ENCODE results near the gene KRTAP12-2.
"Not testable (repeated sequence)": the region's sequence is repeated elsewhere in the genome, so short reads cannot be mapped to it uniquely, and the experiment has no call there.

KRTAP12-2 gene

GRCh38 chr21:44650265-44650972 is 16.3 kb downstream of the KRTAP12-2 start:
- DNase-seq (ENCODE audit: low read depth in 2 of 2) = no peak

DNA sequence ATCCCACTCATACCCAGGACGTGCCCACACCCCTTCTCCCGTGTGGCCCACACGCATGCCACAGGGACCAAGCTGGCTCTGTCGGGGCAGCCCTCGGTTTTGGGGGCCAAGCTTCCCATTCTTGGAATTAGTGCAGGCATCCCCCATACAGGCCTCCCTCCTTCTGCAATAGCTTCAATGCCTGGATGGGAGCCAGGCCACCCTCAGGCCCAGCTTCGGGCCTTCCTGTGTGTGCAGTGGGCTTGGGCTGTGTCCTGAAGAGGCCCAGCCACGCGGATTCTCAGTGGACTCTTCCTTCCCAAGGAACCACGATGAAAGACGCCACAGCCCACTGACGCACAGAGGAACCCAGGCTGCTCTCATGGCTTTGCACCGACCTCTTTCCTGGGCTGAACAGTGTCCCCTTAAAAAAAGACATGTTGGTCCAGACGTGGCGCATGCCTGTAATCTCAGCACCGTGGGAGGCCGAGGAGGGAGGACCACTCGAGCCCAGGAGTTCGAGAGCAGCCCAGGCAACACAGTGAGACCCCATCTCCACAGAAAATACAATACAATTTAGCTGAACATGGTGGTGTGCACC is 17.1 kb downstream of the KRTAP12-2 start:
- no peak for DNase-seq (ENCODE audit: low read depth in 2 of 2)

DNA sequence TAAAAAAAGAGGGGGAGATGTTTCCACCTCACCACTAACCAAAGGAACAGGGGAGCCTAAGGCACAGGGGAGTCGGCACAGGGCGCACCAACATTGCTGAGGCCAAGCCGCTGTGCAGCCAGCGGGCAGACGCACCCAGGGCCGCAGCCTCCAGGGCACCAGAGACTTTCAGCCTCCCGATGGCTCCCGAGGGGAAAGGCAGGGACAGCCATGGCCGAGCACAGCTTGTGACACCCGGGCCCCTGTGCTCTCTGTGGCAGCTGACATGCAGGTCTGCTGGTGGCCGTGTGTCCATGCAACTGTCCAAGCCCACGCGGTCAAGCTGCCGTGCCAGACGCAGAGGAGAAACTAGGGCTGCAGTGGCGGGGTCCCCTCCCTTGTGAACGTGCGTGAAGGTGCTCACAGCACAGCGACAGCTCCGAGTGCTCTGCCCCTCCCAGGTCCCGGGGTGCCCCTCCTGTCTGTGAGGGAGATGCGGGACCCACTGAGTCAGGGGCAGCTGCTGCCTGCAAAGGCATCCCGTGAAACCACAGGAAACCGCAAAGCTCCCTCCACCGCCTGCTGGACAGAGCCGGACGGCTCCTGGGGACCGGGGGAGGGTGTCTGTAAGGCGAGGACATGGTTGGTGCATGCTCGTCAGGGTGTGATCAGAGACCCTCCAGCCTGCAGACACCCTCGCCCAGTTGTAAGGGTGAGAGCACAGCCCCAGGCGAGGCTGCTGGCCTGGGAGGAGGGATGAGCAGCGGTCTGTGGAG is 18.0 kb downstream of the KRTAP12-2 start:
- DNase-seq (ENCODE audit: low read depth in 2 of 2) = no peak

GRCh38 chr21:44647222-44647552 is 19.5 kb downstream of the KRTAP12-2 start:
- DNase-seq (ENCODE audit: low read depth in 2 of 2) = no peak

DNA sequence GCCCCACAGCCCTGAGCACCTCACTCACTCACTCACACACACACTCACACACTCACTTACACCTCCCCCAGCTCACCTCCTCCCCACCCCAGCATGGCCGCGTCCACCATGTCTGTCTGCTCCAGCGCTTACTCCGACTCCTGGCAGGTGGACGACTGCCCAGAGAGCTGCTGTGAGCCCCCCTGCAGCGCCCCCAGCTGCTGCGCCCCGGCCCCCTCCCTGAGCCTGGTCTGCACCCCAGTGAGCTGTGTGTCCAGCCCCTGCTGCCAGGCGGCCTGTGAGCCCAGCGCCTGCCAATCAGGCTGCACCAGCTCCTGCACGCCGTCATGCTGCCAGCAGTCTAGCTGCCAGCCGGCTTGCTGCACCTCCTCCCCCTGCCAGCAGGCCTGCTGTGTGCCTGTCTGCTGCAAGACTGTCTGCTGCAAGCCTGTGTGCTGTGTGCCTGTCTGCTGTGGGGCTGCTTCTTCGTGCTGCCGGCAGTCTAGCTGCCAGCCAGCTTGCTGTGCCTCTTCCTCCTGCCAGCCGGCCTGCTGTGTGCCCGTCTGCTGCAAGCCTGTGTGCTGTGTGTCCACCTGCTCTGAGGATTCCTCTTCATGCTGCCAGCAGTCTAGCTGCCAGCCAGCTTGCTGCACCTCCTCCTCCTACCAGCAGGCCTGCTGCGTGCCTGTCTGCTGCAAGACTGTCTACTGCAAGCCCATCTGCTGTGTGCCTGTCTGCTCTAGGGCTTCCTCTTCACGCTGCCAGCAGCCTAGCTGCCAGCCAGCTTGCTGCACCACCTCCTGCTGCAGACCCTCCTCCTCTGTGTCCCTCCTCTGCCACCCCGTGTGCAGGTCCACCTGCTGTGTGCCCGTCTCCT is 20.1 kb downstream of the KRTAP12-2 start, which contains the start of gene KRTAP10-11:
KRTAP10-11 (plus strand) TSS at position 49 of the 856 bp plus-strand sequence; CDS start at position 94, 45 bp downstream.
- DNase-seq (ENCODE audit: low read depth in 2 of 2) = not testable (repeated sequence)

GRCh38 chr21:44644878-44645277 is 21.8 kb downstream of the KRTAP12-2 start:
- no peak for DNase-seq (ENCODE audit: low read depth in 2 of 2)

DNA sequence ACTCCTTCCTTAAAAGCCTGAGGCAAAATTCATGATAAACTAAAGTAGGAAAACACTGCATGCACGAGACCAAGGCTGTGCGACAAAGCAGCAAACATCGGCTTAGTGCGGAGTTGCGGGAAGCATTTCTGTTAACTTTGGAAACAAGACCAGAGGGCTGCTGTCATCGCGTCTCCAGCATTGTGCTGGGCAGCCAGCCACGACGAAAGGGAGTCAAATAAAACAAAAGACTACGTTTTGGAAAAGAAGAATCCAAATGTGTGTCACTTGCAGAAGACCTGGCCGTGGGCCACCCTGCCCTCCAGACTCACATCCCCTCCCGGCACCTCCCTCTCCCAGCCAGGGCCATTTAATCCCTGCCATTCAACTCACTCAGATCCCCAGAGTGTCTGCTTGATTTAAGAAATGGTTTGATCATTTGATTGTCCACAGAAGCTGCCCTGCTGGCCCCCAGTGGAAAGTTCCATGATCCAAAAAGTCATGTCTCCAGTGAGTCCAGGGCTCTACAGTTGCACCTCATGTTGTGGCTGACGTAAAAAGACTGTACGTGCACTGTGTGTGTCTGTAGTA is 22.9 kb downstream of the KRTAP12-2 start:
- no peak for DNase-seq (ENCODE audit: low read depth in 2 of 2)

DNA sequence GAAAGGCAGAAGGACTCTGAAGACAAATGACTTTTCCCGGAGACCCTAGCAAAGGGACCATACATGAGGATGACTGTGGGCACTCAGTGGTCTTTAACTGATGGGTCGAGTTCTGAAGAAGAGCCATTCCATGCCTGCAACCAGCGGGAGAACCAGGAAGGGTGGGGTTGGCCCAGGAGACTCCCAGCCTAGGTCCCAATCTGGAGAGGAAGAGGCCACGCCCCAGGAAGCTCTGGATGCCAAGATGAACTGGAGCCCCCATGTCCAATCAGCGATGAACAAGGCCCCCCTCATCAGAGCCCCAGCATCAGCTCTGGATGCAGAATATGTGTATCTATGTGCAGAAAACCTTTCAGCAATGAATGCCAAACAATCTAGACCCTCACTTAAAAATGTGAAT is 26.0 kb downstream of the KRTAP12-2 start:
- no peak for DNase-seq (ENCODE audit: low read depth in 2 of 2)

DNA sequence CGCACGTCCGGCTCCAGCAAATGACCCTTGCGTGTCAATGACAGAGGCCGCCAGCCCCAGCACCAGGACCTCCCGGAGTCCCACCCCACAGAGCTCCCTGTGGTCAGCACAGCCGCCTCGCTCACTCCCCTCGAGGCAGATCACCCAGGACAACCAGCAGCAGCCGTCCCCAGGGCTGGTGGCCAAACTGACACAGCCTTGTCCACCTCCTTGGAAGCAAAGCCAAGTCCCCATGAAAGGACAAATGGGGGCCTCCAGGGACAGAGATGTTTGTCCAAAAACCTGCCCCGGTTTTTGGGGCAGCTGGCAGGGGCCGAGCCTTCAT is 27.4 kb downstream of the KRTAP12-2 start:
- DNase-seq (ENCODE audit: low read depth in 2 of 2) = no peak

GRCh38 chr21:44638506-44639330 is 28.0 kb downstream of the KRTAP12-2 start:
- not testable (repeated sequence) for DNase-seq (ENCODE audit: low read depth in 2 of 2)

DNA sequence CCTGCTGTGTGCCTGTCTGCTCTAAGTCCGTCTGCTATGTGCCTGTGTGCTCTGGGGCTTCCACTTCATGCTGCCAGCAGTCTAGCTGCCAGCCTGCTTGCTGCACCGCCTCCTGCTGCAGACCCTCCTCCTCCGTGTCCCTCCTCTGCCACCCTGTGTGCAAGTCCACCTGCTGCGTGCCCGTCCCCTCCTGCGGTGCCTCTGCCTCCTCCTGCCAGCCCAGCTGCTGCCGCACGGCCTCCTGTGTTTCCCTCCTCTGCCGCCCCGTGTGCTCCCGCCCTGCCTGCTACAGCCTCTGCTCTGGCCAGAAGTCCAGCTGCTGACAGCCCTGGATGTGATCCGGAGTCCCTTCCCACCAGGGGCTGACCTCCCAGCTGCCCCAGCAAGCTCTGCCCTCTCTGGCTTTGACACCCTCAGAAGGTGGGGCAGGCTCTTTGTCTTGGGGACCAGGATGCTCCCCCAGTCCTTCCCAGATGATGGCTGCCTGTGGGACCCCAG is 28.8 kb downstream of the KRTAP12-2 start:
- not testable (repeated sequence) for DNase-seq (ENCODE audit: low read depth in 2 of 2)

DNA sequence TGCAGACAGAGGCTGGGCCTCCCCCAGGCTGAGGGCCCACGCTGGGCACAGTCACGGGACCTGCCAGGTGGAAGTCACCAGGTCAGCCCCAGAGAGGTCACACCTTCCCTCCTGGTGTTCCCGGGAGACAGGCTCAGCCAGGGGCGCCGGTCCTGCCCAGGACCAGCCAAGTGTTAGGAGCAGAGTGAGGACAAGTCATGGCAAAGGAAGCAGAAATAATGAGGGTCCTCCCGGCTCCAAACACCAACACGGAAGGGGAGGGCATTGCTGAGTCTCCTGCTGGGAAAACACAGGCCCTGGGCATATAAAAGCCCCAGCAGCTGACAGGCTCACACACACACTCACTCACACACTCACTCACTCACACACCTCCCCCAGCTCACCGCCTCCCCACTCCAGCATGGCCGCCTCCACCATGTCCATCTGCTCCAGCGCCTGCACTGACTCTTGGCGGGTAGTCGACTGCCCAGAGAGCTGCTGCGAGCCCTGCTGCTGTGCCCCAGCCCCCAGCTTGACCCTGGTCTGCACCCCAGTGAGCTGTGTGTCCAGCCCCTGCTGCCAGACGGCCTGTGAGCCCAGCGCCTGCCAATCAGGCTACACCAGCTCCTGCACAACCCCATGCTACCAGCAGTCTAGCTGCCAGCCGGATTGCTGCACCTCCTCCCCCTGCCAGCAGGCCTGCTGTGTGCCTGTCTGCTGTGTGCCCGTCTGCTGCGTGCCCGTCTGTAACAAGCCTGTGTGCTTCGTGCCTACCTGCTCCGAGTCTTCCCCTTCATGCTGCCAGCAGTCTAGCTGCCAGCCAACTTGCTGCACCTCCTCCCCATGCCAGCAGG is 29.5 kb downstream of the KRTAP12-2 start, which contains the start of gene KRTAP10-10:
KRTAP10-10 (plus strand) TSS at position 339 of the 833 bp plus-strand sequence; CDS start at position 401, 62 bp downstream.
- DNase-seq (ENCODE audit: low read depth in 2 of 2) = no peak

- no peak for DNase-seq (ENCODE audit: low read depth in 2 of 2)
Measured at GRCh38 chr21:44636209-44637017, 30.3 kb downstream of the KRTAP12-2 start.

DNA sequence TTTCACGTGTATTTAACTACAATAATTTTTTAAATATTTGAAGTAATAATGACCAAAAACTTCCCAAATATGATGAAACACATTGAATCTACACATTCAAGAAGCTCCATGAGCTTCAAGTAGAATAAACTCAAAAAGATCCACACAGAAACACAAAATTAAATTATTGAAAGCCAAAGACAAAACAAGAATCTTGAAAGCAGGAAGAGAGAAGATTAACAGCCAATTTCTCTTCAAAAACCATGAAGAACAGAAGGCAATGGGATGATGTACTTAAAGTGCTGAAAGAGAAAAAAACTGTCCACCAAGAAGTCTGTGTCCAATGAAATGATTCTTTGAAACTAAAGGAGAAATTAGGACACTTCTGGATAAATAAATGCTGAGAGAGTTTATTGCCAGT is 34.7 kb downstream of the KRTAP12-2 start:
- DNase-seq (ENCODE audit: low read depth in 2 of 2) = no peak

DNA sequence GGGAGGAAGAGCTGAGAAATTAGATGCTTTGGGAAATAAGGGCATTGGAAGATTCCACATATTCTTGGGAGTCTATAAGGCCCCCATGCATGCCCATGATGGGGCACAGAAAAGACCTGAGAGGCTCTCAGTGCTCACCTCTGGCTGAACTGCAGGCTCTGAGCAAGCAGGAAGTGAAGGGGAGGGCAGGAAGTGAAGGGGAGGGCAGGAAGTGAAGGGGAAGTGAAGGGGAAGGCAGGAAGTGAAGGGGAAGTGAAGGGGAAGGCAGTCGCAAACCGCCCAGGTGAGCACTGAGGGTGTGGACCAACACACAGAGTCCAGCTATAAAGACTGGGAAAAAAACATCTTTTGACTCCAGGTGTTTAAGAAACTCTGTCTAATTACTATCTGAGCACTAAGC is 36.3 kb downstream of the KRTAP12-2 start:
- no peak for DNase-seq (ENCODE audit: low read depth in 2 of 2)

- no peak for DNase-seq (ENCODE audit: low read depth in 2 of 2)
Measured at GRCh38 chr21:44628707-44629391, 37.9 kb downstream of the KRTAP12-2 start.

GRCh38 chr21:44627831-44628233 is 38.9 kb downstream of the KRTAP12-2 start:
- not testable (repeated sequence) for DNase-seq (ENCODE audit: low read depth in 2 of 2)

- not testable (repeated sequence) for DNase-seq (ENCODE audit: low read depth in 2 of 2)
Measured at GRCh38 chr21:44627181-44627822, 39.4 kb downstream of the KRTAP12-2 start.

All from fibroblast of skin of left quadriceps (primary cell).